Hepatocyte (in vitro differentiated cells): Measurements from ENCODE around the gene PLEKHG4B. TPM values are rescaled to one million over a fixed set of nuclear protein-coding genes. Genes with fewer than 3 reads are reported as not detected.

Source experiments
- DNase-seq: peaks from one replicate; pipeline ENCODE4 v3.0.0-alpha.2; 2016; ENCODE audit warnings: low spot score
- H2AFZ ChIP-seq: fragments of 200-600 bp; sonication (generic); 2 replicates; pipeline ENCODE4 v1.6.0; 2016; ENCODE audit warnings: antibody characterized with exemption, mild to moderate bottlenecking
- H3K27ac ChIP-seq: fragments of 200-600 bp; sonication (generic); 2 replicates; pipeline ENCODE4 v1.5.1; 2016; ENCODE audit warnings: mild to moderate bottlenecking
- H3K27me3 ChIP-seq: fragments of 200-600 bp; sonication (generic); 2 replicates; pipeline ENCODE4 v1.6.1; 2016
- H3K36me3 ChIP-seq: fragments of 200-600 bp; sonication (generic); replicated peaks from 2 replicates; pipeline ENCODE4 v1.5.1; 2016; ENCODE audit warnings: low read depth; ENCODE audit not compliant: insufficient read depth
- H3K4me1 ChIP-seq: fragments of 200-600 bp; sonication (generic); 2 replicates; pipeline ENCODE4 v1.5.1; 2016; ENCODE audit warnings: mild to moderate bottlenecking, moderate library complexity; ENCODE audit not compliant: insufficient read depth
- H3K4me2 ChIP-seq: fragments of 200-600 bp; sonication (generic); 2 replicates; pipeline ENCODE4 v1.6.0; 2016
- H3K4me3 ChIP-seq: fragments of 200-600 bp; sonication (generic); 2 replicates; pipeline ENCODE4 v1.5.1; 2016; ENCODE audit warnings: mild to moderate bottlenecking
- H3K79me2 ChIP-seq: fragments of 200-600 bp; sonication (generic); 2 replicates; pipeline ENCODE4 v1.6.0; 2017; ENCODE audit warnings: mild to moderate bottlenecking
- H3K9me2 ChIP-seq: fragments of 200-600 bp; sonication (generic); replicated peaks from 2 replicates; pipeline ENCODE4 v1.6.0; 2017; ENCODE audit warnings: mild to moderate bottlenecking; ENCODE audit not compliant: insufficient read depth
- H3K9me3 ChIP-seq: fragments of 200-600 bp; sonication (generic); 2 replicates; pipeline ENCODE4 v1.5.1; 2016; ENCODE audit warnings: low read depth, mild to moderate bottlenecking
- H4K20me1 ChIP-seq: fragments of 200-600 bp; sonication (generic); 2 replicates; pipeline ENCODE4 v1.6.0; 2016; ENCODE audit warnings: mild to moderate bottlenecking; ENCODE audit not compliant: insufficient read depth, poor library complexity, severe bottlenecking
- EZH2 ChIP-seq: fragments of 200-600 bp; sonication (generic); IDR thresholded peaks from 2 replicates; pipeline ENCODE4 v1.6.1; 2016; ENCODE audit warnings: antibody characterized with exemption, mild to moderate bottlenecking, borderline replicate concordance
- EZH2phosphoT487 ChIP-seq: fragments of 200-600 bp; sonication (generic); IDR thresholded peaks from one replicate; pipeline ENCODE4 v1.6.1; 2018; ENCODE audit warnings: antibody characterized with exemption, mild to moderate bottlenecking, low read depth, moderate library complexity; ENCODE audit not compliant: unreplicated experiment, severe bottlenecking
- WGBS: methylation state at CpG from one replicate; pipeline ENCODE4 v1.1.6; 2016; ENCODE audit warnings: low lambda C conversion rate; ENCODE audit errors: missing lambda C conversion rate; 5-methylcytosine and 5-hydroxymethylcytosine counted together
- polyA plus RNA-seq: library from polyadenylated mRNA; unstranded; fragments of >200 nt; fragmentation: Nextera tagmentation; extraction: Ambion mirVana; gene quantifications from 2 replicates; pipeline ENCODE4 v1.2.1, GENCODE V29; 2016
- total RNA-seq: library from RNA; depleted of rRNA; stranded (reverse); fragments of >200 nt; gene quantifications from 2 replicates; pipeline ENCODE4 v1.2.3, GENCODE V29; 2014
- TF ChIP-seq, protein P1 (sequence below): fragments of 200-600 bp; sonication (generic); IDR thresholded peaks from 2 replicates; pipeline ENCODE4 v1.5.1; 2016; ENCODE audit warnings: antibody characterized with exemption, mild to moderate bottlenecking; ENCODE audit not compliant: poor library complexity

PLEKHG4B gene
- total and polyA plus RNA-seq, 2 experiments from 2014 or later: 3.6 to 4.0 TPM

- Histone ChIP-seq H3K79me2 (no peaks in the 10 kb centered on the region), H3K36me3 (no peaks in the 10 kb centered on the region), H3K4me1 (peaks cover 14% of the 10 kb centered on the region), H3K9me3 (no peaks in the 10 kb centered on the region), H3K27me3 (no peaks in the 10 kb centered on the region), H3K27ac (no peak overlapping the region), H2AFZ (no peak overlapping the region), H3K4me2 (no peak overlapping the region), H3K9me2 (no peaks in the 10 kb centered on the region), H3K4me3 (no peak overlapping the region), H4K20me1 (no peaks in the 10 kb centered on the region)
- TF ChIP-seq EZH2 (no peak), EZH2phosphoT487 (no peak)
- TF ChIP-seq, protein P1, sequence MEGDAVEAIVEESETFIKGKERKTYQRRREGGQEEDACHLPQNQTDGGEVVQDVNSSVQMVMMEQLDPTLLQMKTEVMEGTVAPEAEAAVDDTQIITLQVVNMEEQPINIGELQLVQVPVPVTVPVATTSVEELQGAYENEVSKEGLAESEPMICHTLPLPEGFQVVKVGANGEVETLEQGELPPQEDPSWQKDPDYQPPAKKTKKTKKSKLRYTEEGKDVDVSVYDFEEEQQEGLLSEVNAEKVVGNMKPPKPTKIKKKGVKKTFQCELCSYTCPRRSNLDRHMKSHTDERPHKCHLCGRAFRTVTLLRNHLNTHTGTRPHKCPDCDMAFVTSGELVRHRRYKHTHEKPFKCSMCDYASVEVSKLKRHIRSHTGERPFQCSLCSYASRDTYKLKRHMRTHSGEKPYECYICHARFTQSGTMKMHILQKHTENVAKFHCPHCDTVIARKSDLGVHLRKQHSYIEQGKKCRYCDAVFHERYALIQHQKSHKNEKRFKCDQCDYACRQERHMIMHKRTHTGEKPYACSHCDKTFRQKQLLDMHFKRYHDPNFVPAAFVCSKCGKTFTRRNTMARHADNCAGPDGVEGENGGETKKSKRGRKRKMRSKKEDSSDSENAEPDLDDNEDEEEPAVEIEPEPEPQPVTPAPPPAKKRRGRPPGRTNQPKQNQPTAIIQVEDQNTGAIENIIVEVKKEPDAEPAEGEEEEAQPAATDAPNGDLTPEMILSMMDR: no peak
- 96% methylated on average over 5 of the region's 5 CpGs for WGBS
- DNase-seq: no peak
Measured at GRCh38 chr5:79821-80220, 12.1 kb upstream of the PLEKHG4B start.

DNA sequence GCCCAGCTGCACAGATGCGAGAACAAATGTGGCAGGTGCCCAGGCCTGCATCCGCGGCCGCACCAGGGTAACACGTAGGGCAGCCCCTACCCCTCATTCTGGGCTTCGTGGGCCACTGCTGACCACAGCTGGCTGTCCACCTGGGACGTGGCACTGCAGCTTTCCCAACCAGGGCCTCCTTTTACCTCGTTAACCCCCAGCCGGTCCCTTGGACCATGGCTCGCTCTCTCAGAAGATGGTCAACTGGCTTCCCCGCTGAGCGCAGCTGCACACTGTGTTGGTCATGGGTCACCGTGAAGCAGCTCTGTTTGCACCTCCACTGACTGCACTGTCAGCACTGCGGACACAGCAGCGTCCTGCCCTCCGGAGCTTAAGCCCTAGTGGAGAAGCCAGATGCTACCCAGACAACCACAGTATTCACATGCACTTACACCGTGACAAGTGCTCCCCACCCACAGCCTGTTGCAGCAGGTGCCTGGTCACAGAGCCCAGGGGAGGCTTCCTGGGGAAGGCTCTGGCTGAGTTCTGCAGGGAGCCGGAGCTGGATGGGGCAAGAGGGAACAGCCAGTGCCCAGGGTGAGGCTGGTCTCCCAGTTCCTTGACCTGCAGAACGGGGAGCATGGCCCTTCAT is 10.5 kb upstream of the PLEKHG4B start:
- Histone ChIP-seq H3K9me2 (no peaks in the 10 kb centered on the region), H3K4me1 (peaks cover 14% of the 10 kb centered on the region), H3K4me2 (peak overlapping the region; percentile 60), H3K36me3 (no peaks in the 10 kb centered on the region), H2AFZ (no peak overlapping the region), H3K79me2 (no peaks in the 10 kb centered on the region), H3K4me3 (no peak overlapping the region), H4K20me1 (no peaks in the 10 kb centered on the region), H3K27ac (no peak overlapping the region), H3K9me3 (no peaks in the 10 kb centered on the region), H3K27me3 (no peaks in the 10 kb centered on the region)
- no peak for DNase-seq
- TF ChIP-seq EZH2 (no peak), EZH2phosphoT487 (no peak)
- TF ChIP-seq, protein P1: no peak
- 79% methylated on average over 19 of the region's 19 CpGs for WGBS

GRCh38 chr5:82097-82496 is 9.9 kb upstream of the PLEKHG4B start:
- Histone ChIP-seq H3K27ac (no peak overlapping the region), H3K4me3 (no peak overlapping the region), H3K9me3 (no peaks in the 10 kb centered on the region), H3K79me2 (no peaks in the 10 kb centered on the region), H3K4me2 (peak overlapping the region; percentile 60), H4K20me1 (no peaks in the 10 kb centered on the region), H2AFZ (no peak overlapping the region), H3K4me1 (peaks cover 14% of the 10 kb centered on the region), H3K9me2 (no peaks in the 10 kb centered on the region), H3K27me3 (no peaks in the 10 kb centered on the region), H3K36me3 (no peaks in the 10 kb centered on the region)
- WGBS: 9% methylated on average over 9 of the region's 9 CpGs
- TF ChIP-seq EZH2phosphoT487: no peak
- no peak for TF ChIP-seq EZH2
- TF ChIP-seq, protein P1: no peak
- peak; percentile 32 for DNase-seq
